HepG2 (cell line): Measurements from ENCODE around the gene SLC4A11. TPM values are rescaled to one million over a fixed set of nuclear protein-coding genes. Genes with fewer than 3 reads are reported as not detected.

Source experiments
- ARNTL ChIP-seq: sonication (generic); formaldehyde crosslinking; IDR thresholded peaks from 2 replicates; pipeline ENCODE4 v1.4.0; 2020; ENCODE audit warnings: mild to moderate bottlenecking, missing genetic modification reagents
- CENPX ChIP-seq: sonication (generic); formaldehyde crosslinking; IDR thresholded peaks from 2 replicates; pipeline ENCODE4 v1.9.0; 2021; ENCODE audit warnings: mild to moderate bottlenecking, missing genetic modification reagents, moderate library complexity
- CERS6 ChIP-seq: sonication (generic); formaldehyde crosslinking; IDR thresholded peaks from 2 replicates; pipeline ENCODE4 v1.5.0; 2020; ENCODE audit warnings: missing genetic modification reagents
- HOMEZ ChIP-seq: IDR thresholded peaks from 2 replicates; pipeline ENCODE4 v1.6.1; 2016; ENCODE audit warnings: low read depth
- HOXA5 ChIP-seq: sonication (generic); formaldehyde crosslinking; IDR thresholded peaks from 2 replicates; pipeline ENCODE4 v1.4.0; 2020; ENCODE audit warnings: missing genetic modification reagents
- KAT2B ChIP-seq: fragments of 150-350 bp; IDR thresholded peaks from 2 replicates; pipeline ENCODE4 v1.6.1; 2014; ENCODE audit warnings: low read depth, low read length, borderline replicate concordance
- LRRFIP1 ChIP-seq: sonication (generic); formaldehyde crosslinking; conservative IDR thresholded peaks from 2 replicates; pipeline ENCODE4 v1.4.0; 2020; ENCODE audit warnings: missing genetic modification reagents
- POLR2A ChIP-seq, 2 experiments: IDR thresholded peaks; 2 replicates each; pipeline ENCODE4 v1.6.1; 2011; ENCODE audit warnings: low read depth in 2 of 2, low read length in 2 of 2, mild to moderate bottlenecking in 1 of 2, moderate library complexity in 1 of 2; ENCODE audit not compliant: insufficient read depth in 1 of 2
- TAF1 ChIP-seq: sonication (generic); formaldehyde crosslinking; IDR thresholded peaks from 2 replicates; pipeline ENCODE4 v1.4.0; 2020; ENCODE audit warnings: missing genetic modification reagents
- ZFYVE20 ChIP-seq: sonication (generic); formaldehyde crosslinking; IDR thresholded peaks from 2 replicates; pipeline ENCODE4 v1.8.0; 2023; ENCODE audit warnings: low read depth, mild to moderate bottlenecking, moderate library complexity, missing genetic modification reagents, borderline replicate concordance
- ZNF10 ChIP-seq: sonication (generic); formaldehyde crosslinking; IDR thresholded peaks from 2 replicates; pipeline ENCODE4 v1.4.0; 2020; ENCODE audit warnings: mild to moderate bottlenecking, low read depth, missing genetic modification reagents, borderline replicate concordance
- ZNF20 ChIP-seq: sonication (generic); formaldehyde crosslinking; IDR thresholded peaks from 2 replicates; pipeline ENCODE4 v1.4.0; 2020; ENCODE audit warnings: mild to moderate bottlenecking, moderate library complexity, missing genetic modification reagents
- ZNF362 ChIP-seq: sonication (generic); formaldehyde crosslinking; IDR thresholded peaks from 2 replicates; pipeline ENCODE4 v1.4.0; 2020; ENCODE audit warnings: missing genetic modification reagents, mild to moderate bottlenecking, borderline replicate concordance
- ZNF567 ChIP-seq: sonication (generic); formaldehyde crosslinking; IDR thresholded peaks from 2 replicates; pipeline ENCODE4 v1.8.1; 2023; ENCODE audit warnings: mild to moderate bottlenecking, missing genetic modification reagents, borderline replicate concordance
- ZNF639 ChIP-seq: conservative IDR thresholded peaks from 2 replicates; pipeline ENCODE4 v1.6.1; 2018; ENCODE audit warnings: missing genetic modification reagents
- ZNF740 ChIP-seq: sonication (generic); formaldehyde crosslinking; IDR thresholded peaks from 2 replicates; pipeline ENCODE4 v1.4.0; 2020; ENCODE audit warnings: missing genetic modification reagents
- ZNF777 ChIP-seq: sonication (generic); formaldehyde crosslinking; IDR thresholded peaks from 2 replicates; pipeline ENCODE4 v1.4.0; 2020; ENCODE audit warnings: missing genetic modification reagents
- ZSCAN22 ChIP-seq: sonication (generic); formaldehyde crosslinking; IDR thresholded peaks from 2 replicates; pipeline ENCODE4 v1.4.0; 2020; ENCODE audit warnings: mild to moderate bottlenecking, missing genetic modification reagents
- polyA plus RNA-seq, 8 experiments: library from polyadenylated mRNA; depleted of rRNA in 3 of 8; stranded (reverse) in 7 of 8; unstranded in 1 of 8; fragments of >200 nt; fragmentation: Illumina TruSeq in 4 of 8; extraction: Trizol in 4 of 8; gene quantifications; 2 replicates each; pipeline versions ENCODE4 v1.2.1 to v1.2.3, GENCODE V29; 2011 to 2016; ENCODE audit warnings: low read depth in 4 of 8, missing spikeins in 1 of 8, mixed read lengths in 1 of 8; ENCODE audit not compliant: insufficient read depth in 1 of 8
- total RNA-seq, 5 experiments: library from RNA; depleted of rRNA; stranded (reverse); fragments of >200 nt; fragmentation: Illumina TruSeq; extraction: Trizol; gene quantifications; 2 replicates each; pipeline ENCODE4 v1.2.3, GENCODE V29; 2016; ENCODE audit warnings: low read depth in 1 of 5

The SLC4A11 gene
- total and polyA plus RNA-seq, 2 of the 13 experiments (the other 11 are each of a cell fraction or from before 2014, with no cell fraction given) = 3.9 to 27.0 TPM

GRCh38 chr20:3222635-3223600, 16.1 kb downstream of the SLC4A11 start (continued):
- TF ChIP-seq CERS6 (CRISPR knock-in tag) (no peak), ZSCAN22 (CRISPR knock-in tag) (peak; percentile 63; the same call in 1 of the 2 replicates), ZNF567 (CRISPR knock-in tag) (peak; percentile 26; the same call in 1 of the 2 replicates), POLR2A (IDR thresholded peaks at IDR 0.05; ENCODE audit: insufficient read depth in 1 of 2, low read depth in 2 of 2, low read length in 2 of 2) (peak in 1 of 2 experiments; percentile 61; a peak in 1 of 4 replicates), ZNF10 (CRISPR knock-in tag) (no peak), ZNF777 (CRISPR knock-in tag) (peak; percentile 71), ZFYVE20 (CRISPR knock-in tag) (no peak), TAF1 (CRISPR knock-in tag) (peak; percentile 24; the same call in 1 of the 2 replicates), ZNF20 (CRISPR knock-in tag) (no peak), CENPX (CRISPR knock-in tag) (no peak), ZNF740 (CRISPR knock-in tag) (peak; percentile 93), KAT2B (no peak), ZNF639 (CRISPR knock-in tag) (peak; percentile 84), HOMEZ (CRISPR knock-in tag) (peak; percentile 81), HOXA5 (CRISPR knock-in tag) (peak; percentile 91), ZNF362 (peak; percentile 85; the same call in 1 of the 2 replicates), ARNTL (CRISPR knock-in tag) (peak; percentile 89), LRRFIP1 (no peak)
